ENCODE results near the gene SSBP3.

DNA sequence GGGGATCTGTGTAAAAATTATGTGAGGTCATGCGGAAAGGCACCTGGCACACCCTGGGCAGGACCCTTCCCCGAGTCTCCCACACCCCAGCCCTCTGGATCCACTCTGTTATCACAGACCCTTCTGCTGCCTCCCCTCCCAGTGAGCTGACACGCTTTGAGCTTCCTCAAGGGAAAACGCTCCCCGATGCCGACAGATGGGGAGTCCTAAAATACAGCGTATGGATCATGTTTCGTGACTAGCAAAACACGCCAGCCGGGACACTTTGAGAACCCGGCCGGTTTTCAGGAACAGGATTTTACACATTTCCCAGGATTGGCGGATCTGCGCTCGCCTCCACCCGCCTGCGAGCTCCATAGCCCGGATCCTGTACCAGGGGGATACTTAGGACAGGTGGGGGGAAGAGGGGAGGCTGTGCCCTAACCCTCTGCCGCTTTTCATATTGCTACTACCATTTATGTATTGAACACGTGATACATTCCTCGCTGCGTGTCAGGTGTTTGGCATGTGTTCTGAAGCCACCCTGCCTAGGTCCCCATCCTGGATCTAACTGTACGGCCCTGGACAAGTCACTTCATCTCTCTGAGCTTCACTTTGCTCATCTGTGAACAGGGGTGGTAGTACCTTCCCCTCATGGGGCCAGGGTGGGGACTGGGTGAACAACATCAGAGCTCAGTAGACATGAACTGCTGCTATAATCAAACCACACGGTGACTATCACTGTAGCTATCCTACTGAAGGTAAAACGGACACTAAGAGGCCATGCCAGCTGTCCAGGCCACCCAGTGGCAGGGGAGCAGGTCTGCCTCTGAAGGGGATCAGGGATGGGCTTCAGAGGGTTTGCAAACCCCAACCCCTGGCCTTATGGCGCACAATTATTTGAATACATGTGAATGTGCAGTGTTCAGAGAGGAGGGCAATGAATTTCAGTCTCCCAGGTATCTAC is 63.2 kb downstream of the SSBP3 start:
- TF ChIP-seq EZH2phosphoT487 (IDR thresholded peaks at IDR 0.05; ENCODE audit: insufficient read depth, low read depth), result no peak
- no peak for TF ChIP-seq EZH2 (IDR thresholded peaks at IDR 0.05; ENCODE audit: insufficient read depth, poor library complexity, severe bottlenecking)
